GM21447 (cell line): Measurements from ENCODE around the gene SHC3.

Experiments used
- ATAC-seq: cut with Tn5 transposase; IDR thresholded peaks from one replicate; pipeline ENCODE4 v1.9.1; 2021; ENCODE audit not compliant: unreplicated experiment

Gene SHC3

DNA sequence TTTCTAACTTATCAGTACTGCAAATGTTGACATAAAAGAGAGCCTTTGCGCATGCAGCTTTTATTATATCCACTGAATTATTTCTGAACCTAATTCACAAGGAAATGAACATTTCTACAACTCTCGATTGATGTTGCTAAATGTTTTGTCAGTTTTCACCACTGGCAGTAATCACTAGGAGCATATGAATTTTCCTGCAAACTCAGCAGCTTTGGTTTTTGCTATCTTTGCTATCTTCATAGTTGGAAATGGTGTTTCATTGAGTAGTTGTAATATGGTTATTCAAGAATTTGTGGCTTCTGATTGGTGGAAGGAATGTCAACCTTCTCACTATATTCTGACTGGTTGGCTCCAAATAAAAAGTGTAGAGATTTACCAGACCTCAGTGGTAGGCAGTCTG lies 8.9 kb upstream of the SHC3 start:
- no peak for ATAC-seq

DNA sequence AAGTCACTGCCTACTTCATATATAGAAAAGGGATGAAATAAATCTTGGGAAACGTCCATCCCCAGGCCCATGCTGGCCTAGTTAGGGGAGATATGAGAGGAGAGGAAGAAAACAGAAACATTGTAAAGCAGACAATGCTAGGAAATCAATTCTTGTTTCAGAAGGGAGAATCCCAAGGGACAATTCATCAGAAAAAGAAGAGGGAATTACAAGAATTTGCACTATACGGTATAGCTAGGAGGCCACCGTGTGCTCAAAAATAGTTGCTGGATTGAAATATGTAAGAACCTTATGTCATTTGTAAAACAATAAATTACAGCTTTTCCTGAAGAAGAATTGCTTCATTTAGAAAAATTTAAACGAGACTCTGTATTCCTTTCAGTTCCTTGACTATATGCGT lies 8.3 kb upstream of the SHC3 start:
- no peak for ATAC-seq

DNA sequence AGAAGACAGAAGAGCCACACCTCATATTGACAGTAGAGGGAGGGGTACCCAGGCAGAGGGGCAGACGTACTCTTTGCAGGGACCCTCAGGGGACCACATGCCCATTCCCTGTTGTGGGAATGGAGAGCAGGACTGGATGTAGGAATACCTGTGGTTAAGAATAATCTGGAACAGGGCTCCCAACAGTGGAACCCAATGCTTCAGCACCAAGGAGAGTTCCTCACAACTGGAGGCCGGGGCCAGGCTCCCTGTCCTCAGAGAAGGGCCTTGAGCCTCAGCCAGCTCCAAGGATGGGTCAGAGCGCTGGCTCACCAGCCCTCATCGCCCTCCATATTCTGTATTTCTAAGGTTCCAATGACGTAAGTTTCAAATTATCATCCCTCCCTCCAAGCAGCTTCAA lies 7.4 kb upstream of the SHC3 start:
- ATAC-seq = no peak

DNA sequence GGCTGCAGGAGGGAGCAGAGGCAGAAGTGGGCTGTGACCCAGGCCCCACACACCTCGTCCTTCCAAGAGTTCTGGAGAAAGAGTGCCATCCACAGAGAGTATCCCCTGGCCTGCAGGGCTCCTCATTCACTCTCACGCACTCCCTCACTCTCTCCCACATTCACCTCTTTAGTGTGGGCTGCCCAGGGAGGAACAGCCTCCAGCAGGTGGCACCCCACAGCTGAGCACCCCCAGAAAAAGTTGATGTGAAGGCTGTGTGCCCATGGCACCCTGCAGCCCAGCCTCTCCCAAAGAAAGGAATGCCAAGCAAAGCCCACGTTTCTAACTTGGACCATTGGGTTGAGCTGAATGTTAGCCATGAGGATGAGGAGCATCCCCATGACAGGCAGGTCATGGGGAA lies 4.5 kb upstream of the SHC3 start:
- ATAC-seq = no peak

DNA sequence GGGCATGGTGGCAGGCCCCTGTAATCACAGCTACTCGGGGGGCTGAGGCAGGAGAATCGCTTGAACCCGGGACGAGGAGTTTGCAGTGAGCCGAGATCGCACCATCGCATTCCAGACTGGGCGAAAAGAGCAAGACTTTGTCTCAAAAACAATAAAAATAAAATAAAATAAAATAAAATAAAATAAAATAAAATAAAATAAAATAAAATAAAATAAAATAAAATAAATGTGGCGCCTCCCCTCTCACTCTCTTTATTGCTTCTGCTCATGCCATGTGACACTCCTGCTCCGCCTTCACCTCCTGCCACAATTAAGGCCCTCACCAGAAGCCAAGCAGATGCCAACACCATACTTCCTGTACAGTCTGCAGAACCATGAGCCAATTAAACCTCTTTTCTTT lies 3.8 kb upstream of the SHC3 start:
- ATAC-seq = no peak

DNA sequence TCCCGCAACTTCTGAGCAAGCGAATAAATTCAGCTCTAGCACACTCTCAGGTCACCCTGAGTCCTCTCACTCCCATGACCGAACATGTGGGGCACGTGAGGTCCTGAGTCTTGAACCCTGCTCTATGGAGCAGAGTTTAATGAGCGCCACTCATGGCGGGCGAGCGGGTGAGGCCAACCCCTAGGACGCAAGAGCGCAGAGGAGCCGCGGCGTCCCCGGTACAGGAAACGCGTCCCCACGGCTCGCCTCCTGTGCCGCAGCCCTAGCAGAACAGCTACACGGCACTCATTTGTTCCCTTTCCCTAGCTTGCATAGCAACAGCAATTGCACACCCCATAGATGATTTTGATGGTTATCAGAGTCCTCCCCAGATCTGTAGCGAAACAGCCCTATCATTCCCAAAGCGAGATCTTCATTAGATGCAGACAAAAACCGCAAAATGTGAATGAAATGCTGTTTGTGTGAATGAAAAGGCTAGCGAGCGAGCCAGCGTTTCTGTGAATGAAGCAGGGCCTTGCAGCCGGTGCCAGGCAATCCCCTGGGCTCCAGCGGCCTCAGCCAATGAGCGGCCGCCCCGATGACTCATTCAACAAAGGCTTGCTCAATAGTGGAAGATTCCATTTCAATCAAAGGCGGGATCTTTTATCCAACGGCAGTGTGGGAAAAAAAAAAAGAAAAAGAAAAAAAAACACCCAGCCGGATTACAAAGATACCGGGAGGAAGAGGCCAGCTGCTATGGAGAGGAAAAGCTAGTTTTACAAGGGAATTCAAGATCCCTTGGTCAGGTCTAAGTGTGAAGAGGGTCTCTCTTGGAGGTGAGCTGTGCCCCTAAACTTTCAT lies 1.5 kb upstream of the SHC3 start:
- ATAC-seq = no peak

DNA sequence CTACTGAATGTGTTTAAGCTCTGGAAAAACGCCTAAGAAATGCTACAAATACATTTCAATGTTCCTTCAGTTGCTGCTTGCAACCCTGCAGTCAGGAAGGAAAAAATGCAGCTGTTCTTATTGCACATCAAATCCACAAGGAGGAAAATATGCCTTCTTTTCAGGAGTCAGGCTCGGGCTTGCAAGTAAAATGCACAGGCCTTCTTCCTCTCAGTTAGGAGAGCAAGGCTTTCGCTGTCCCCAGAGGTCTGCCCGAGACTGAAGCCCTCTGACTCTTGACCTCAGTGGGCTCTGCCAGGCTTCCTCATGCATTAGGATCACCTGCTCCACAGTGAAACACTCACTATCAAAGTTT lies 899 bp upstream of the SHC3 start:
- ATAC-seq = no peak

DNA sequence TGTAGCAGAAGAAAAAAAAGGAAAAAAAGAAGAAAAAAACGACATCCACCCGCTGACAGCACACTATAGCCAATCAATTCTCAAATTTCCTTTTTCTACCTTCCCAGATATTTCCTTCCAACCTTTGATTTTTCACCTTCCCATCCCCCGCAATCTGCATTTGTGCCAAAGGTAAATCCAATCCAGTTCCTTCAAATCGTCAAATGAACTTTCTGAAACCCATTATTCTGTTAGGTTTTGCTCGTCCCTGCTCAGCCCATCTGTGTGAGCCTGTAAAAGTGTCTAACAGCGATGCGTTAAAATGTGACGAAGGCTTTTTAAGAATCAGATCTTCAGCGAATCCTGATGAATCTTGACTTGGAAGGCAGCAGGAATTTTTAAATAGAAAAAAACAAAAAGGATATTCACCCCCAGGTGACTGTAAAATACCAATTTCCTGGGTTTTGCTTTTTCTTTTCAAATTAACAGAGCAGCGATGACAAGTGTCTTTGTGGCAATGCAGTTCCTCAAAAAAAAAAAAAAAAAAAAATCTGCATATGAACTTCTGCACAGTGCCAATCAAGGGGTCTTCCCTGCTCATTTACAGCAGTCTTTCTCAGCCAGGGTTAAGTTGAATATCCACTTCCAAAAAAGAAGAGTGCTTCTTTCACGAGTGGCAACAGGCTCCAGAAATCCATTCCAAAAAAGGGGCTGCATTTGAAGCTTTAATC lies 367 bp upstream of the SHC3 start:
- no peak for ATAC-seq

DNA sequence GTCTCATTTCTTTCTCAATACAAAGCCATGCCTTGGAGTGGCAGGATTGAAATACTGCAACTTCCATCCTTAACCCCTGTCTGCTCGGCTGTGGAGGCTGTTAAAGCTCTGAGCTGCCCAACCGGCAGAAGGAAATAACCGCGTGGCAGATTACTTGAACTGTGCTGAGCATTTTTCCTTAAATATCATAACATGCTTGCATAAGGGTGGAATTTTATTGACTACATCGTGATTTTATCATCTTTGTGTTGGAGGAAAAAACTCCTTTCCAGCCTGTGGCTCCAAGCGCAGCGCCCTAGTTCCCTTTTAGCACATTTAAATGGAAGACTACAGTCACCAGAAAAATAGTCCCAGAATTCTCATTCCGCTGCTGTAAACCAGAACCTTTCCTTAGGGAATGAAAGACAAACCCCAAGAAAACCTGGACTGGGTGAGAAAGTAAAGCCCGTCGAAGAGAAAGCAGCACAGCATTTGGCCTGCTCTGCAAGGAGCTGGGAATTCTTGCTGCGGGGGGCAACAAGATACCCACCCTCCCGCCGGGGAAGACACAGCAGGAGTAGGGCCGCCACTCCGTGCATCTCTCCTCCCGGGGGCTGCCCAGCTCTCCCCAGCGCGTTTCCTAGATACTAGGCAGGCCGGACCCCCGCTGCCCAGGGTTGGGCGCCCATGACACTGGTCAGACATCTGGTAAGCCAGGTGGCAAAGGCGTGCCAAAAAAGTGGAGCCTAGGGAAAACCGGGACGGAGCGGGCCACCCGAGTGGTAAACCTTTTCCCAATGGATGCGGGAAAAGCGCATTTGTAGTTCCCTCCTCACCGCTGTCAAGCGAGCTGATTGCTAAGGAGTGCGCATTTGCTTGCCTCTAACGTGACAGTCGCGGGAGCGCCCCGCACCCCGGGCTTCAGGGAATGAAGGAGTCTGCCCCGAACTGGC lies 1.3 kb downstream of the SHC3 start:
- no peak for ATAC-seq

DNA sequence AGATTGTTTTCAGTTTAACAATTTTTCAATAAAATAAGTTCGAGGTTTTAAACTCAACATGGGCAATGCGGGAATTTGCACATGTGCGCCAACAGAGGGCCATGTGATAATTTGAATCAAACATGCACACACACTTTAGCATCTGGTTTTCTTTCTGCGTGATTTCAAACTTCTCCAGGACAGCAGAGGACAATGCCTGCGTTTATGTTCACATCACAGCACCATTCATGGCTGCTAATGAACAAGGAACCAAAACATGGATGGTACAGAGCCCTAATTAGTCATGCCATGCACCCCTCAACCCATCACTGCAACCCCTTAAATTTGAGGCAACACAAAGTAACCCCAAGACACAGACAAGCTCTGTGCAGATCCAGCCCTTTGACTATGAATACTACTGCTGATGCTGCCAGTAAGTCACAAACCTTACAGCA lies 2.8 kb downstream of the SHC3 start:
- ATAC-seq = no peak

DNA sequence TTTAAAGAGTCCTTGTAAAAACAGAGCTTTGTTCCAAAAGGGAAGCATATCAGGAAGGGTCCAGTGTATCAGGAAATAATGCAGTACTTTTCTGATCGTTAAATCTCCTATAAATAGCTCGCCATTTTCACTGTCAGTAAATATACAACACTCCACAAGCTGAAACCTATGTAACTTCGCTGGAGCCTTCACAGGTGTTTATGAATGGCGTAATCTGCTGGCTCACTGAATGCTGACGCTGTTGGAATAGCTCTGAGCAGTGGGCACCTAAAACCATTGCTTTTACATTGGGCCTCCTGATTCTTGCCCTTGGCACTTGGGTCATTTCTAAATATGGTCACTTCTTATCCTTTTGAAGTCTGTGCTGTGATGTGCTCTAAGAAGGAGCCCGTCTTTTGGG lies 4.3 kb downstream of the SHC3 start:
- no peak for ATAC-seq

DNA sequence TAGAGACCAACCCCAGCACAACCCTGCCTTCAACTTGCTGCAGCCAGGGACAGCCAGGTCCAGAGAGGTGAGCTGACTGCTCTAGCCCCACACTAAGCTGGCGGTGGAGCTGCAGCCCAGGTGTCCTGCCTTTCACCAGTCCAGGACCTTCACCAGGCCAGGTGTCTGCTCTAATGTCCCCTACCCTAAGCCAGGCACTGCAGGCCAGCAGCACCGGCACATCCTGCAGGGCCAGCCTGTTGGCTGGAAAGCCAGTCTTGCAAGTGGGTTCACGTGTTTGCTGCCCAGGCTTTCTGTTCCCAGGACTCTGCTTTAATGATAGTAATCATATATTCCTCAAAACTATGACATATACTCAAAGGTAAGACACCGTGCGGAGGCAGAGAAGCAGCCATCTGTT lies 5.5 kb downstream of the SHC3 start:
- ATAC-seq = no peak

DNA sequence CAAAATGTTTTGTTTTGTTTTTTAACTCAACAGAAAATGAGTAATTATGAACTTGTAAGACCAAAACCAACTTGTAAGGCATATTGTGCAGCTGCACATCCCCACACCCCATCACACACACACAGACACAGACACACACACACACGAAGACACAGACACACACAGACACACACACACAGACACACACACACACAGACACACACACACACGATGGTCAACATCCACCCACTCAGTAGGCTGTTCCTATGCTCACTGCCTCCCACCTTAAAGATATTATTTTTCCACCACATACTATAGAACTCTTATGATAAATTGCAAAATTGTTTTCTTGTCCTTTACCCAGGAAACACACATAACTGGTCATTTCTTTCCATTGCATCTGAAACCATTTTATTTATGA lies 6.2 kb downstream of the SHC3 start:
- ATAC-seq = no peak

DNA sequence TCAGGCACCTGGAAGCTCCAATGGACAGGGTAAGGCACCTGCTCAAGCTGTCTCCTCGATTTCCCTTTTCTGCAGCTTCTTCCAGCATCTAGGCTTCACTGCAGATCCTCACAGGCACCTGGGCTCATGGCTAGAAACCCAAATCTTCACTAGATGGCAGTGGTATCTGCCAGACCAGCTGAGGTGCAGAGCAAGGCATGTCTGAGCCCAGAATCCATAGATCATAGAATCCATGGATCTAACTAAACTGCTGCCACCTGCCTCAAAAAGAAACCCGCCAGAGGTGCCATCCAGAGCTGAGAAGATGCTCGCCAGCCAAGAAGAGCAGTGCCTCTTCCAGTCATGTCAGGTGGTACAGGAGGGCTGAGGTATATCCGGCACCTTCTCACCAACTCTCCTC lies 6.9 kb downstream of the SHC3 start:
- ATAC-seq = no peak

DNA sequence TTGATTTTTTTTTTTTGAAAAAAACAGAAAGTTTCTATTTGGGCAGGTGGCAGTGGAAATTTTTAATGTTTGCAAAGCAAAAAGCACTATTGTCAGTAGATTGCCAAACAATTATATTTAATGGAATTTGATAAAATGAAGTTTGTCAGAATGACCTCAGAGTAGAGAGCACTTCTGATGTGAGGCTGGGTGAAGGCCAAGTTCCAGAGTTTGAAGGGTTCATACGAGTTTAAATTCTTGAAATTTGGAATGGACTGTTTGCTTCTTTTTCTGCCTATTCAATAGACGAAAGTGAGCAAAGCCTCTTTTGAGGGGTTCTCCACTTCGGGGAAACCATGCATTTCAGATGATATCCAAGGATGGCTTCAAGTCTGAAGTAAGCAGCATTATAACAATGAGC lies 7.4 kb downstream of the SHC3 start:
- ATAC-seq = no peak

DNA sequence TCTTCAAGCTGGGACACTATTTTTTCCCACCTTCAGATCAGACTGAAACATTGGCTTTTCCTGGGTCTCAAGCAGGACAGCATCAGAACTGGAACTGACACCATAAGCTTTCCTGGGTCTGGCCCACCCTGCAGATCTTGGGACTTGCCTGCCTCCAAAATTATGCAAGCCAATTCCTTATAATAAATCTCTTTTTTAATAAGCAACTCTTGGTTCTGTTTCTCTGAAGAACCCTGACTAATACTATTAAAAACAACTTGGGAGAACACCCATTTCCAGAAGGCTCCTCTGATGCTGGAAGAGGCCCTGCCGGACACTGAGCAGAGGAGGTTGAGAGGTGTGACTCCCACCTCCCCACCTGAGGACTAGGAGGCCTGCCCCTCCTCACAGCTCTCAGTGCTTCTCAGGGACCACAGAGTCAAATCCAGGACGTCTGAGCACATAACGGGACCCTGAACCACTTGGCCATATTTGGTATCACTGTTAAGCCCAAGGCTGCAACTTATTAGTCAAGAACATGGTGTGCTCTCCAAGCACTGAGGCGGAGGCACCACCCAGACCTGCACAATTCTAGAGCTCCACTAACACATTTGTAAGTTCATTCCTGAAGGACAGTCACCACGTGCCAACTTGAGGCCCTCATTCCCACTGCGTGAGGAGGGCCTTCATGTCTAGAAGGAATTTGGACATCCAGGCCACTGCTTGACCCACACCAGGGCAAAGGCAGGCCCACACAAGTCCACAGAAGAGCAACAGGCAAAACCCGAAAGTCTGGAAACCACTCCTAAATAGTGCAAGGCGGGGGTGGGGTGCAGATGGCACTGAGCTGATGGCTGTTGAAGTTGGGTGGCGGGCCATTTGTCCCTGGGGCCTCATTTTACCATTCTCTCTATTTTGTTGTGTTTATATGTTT lies 9.5 kb downstream of the SHC3 start:
- ATAC-seq = no peak

DNA sequence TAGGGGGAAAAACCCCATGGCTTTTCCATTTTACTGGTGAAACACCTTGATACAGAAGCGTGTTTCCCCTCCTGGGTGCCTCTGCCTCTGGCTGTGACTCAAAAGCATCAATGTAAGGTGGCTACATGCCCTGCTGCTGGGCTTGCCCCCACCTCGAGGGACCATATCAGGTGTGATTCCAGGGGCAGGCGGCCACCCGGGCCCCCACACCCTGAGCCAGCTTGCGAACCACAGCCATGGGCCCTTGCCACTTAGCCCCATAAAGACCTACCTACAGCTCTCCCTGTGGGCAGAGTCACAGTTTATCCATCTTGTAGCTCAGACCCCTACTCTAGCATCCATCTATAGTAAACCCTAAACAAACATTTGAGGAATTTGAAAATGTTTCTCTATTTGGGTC lies 10.8 kb downstream of the SHC3 start:
- no peak for ATAC-seq

DNA sequence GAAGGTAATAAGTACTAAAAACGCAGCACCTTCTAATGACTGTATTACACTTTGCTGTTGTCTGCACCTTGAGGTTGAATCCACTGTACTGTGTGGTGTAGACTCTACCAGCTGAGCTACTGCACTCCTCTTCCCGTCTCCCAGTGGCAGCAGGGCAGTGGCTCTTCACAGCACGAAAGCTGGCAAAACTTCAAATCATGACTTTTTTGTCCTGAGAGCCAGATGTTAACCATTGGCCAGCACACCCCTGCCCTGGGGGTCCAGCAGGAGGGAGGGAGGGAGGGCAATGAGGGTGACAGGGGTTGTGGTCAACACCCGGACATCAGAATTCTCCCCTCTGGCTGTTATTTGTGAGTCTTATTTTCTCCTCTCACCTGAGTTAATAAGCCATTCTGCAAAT lies 11.8 kb downstream of the SHC3 start:
- no peak for ATAC-seq

DNA sequence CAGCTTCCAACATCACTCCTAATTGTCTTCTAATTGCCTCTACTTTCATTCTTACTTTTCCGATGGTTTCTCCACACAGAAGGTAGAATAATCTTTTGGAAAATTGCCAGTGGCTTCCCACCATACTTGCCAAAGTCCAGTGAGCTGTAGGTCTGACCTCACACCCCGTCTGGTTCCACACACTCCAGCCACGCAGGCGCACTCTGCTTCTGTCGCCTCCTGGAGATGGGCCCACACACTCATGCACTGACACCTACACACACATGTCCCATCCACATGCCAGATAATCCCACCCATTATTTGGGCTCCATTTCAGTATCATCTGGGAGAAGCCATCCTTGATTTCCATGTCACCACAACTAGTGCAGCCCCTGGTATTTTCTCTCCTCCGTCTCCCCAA lies 12.7 kb downstream of the SHC3 start:
- no peak for ATAC-seq

DNA sequence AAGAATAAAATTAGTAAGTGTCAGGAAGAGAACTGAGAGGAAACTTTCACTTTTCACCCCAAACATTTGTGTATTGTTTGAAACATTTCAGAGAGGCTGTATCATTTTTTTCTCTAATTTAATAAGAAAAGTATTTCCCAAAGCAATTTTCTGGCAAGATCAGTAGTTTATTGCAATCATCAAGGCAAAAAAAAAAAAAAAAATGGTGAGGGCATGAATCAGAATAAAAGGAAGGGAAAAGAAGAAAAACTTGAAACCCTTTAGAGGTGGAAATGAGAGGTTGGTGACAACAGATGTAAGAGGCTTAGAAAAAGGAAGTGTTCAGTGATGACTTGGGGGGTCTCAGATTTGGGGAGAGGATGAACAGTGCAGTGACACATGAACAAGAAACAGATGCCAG lies 13.3 kb downstream of the SHC3 start:
- no peak for ATAC-seq

DNA sequence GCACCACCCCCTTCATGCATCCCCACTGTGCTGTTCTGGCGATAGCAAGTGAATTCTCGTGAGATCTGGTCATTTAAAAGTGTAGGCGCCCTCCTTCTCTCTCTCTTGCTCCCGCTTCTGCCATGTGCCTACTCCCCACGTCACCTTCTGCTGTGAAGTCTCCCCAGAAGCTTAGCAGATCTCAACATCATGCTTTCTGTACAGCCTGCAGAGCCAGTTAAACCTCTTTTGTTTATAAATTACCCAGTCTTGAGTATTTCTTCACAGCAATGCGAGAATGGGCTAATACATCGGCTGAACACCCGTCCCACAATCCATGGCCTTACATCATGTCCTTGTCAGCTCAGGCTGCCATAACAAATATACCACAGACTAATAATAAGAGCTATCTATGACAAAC lies 17.4 kb downstream of the SHC3 start:
- ATAC-seq = no peak
